Activated CD4-positive, alpha-beta T cell treated with anti-CD3 and anti-CD28 coated beads, Interleukin-2, amount 10 ng/mL, durations not matched to agents 7 days and 5 days (primary cell): ENCODE results near the gene GADL1. TPM values are rescaled to one million over a fixed set of nuclear protein-coding genes. Genes with fewer than 3 reads are reported as not detected.

Experiments
- CTCF ChIA-PET: fragments of 350-600 bp; sonication (Branson Sonifier 250); formaldehyde crosslinking; loops from one replicate; lab custom pipeline; 2021; ENCODE audit warnings: antibody characterized with exemption; lab: Charles Lee
- POLR2A ChIA-PET: fragments of 350-600 bp; sonication (Branson Sonifier 250); formaldehyde crosslinking; loops from one replicate; lab custom pipeline; 2021; ENCODE audit warnings: antibody characterized with exemption; lab: Charles Lee
- DNase-seq: peaks from one replicate; pipeline ENCODE4 v3.0.0-alpha.2; 2020
- H3K27ac Mint-ChIP-seq: one replicate; pipeline ENCODE4 v1.8.0; 2021; ENCODE audit warnings: mild to moderate bottlenecking, moderate library complexity, mixed read lengths
- H3K27me3 Mint-ChIP-seq: one replicate; pipeline ENCODE4 v1.8.0; 2021; ENCODE audit warnings: mixed read lengths
- H3K36me3 Mint-ChIP-seq: one replicate; pipeline ENCODE4 v1.8.0; 2021; ENCODE audit warnings: low read depth, mixed read lengths
- H3K4me1 Mint-ChIP-seq: one replicate; pipeline ENCODE4 v1.8.0; 2021; ENCODE audit warnings: mixed read lengths
- H3K4me3 Mint-ChIP-seq: one replicate; pipeline ENCODE4 v1.8.0; 2021; ENCODE audit warnings: mild to moderate bottlenecking, moderate library complexity, mixed read lengths
- H3K9me3 Mint-ChIP-seq: one replicate; pipeline ENCODE4 v1.8.0; 2021; ENCODE audit warnings: mixed read lengths
- total RNA-seq, 2 experiments: library from RNA; stranded (reverse); gene quantifications; one replicate each; pipeline ENCODE4 v1.2.3, GENCODE V29; 2021

GADL1 gene
- total RNA-seq, 2 experiments from 2014 or later, result not detected

- Mint-ChIP-seq H3K4me1 (peaks cover 61% of the 10 kb centered on the region), H3K4me3 (no peak overlapping the region), H3K36me3 (peaks cover 90% of the 10 kb centered on the region), H3K27me3 (no peaks in the 10 kb centered on the region), H3K9me3 (no peaks in the 10 kb centered on the region), H3K27ac (peak overlapping the region; percentile 10)
- no peak for DNase-seq
- CTCF ChIA-PET, result interaction anchor here (0.9 to 2.2 kb wide), 12 partner anchors 11 to 605 kb away, joined by 3 to 11 read pairs (median 6); partner anchors contain the start of gene TGFBR2
- POLR2A ChIA-PET, result interaction anchor here (0.7 kb wide), 1 partner anchor 345 kb away, joined by 4 read pairs; no protein-coding TSS in a partner anchor
Observed at GRCh38 chr3:30692498-30693130, 201.8 kb downstream of the GADL1 start.

- Mint-ChIP-seq H3K36me3 (peaks cover 90% of the 10 kb centered on the region), H3K9me3 (no peaks in the 10 kb centered on the region), H3K4me1 (peaks cover 68% of the 10 kb centered on the region), H3K27me3 (no peaks in the 10 kb centered on the region), H3K4me3 (no peak overlapping the region), H3K27ac (no peak overlapping the region)
- ChIA-PET CTCF (interaction anchor here (0.9 to 2.1 kb wide), 4 partner anchors 14 to 494 kb away, joined by 3 to 7 read pairs (median 4); partner anchors contain the start of gene TGFBR2), POLR2A (no interaction called here)
- no peak for DNase-seq
Observed at GRCh38 chr3:30691944-30692343, 202.5 kb downstream of the GADL1 start.

GRCh38 chr3:30691249-30691880 lies 203.1 kb downstream of the GADL1 start:
- Mint-ChIP-seq H3K4me3 (no peak overlapping the region), H3K27me3 (no peaks in the 10 kb centered on the region), H3K36me3 (peaks cover 89% of the 10 kb centered on the region), H3K4me1 (peaks cover 74% of the 10 kb centered on the region), H3K9me3 (no peaks in the 10 kb centered on the region), H3K27ac (peak overlapping the region; percentile 28)
- ChIA-PET POLR2A (no interaction called here), CTCF (interaction anchor here (0.9 to 1.4 kb wide), 3 partner anchors 13 to 494 kb away, joined by 3 to 4 read pairs (median 3); no protein-coding TSS in a partner anchor)
- no peak for DNase-seq

GRCh38 chr3:30690199-30690598 lies 204.3 kb downstream of the GADL1 start:
- Mint-ChIP-seq H3K27me3 (no peaks in the 10 kb centered on the region), H3K27ac (peak overlapping the region; percentile 69), H3K4me3 (no peak overlapping the region), H3K36me3 (peaks cover 87% of the 10 kb centered on the region), H3K4me1 (peaks cover 80% of the 10 kb centered on the region), H3K9me3 (no peaks in the 10 kb centered on the region)
- CTCF ChIA-PET, result interaction anchor here (0.5 kb wide), 1 partner anchor 826 kb away, joined by 3 read pairs; no protein-coding TSS in a partner anchor
- POLR2A ChIA-PET, result no interaction called here
- DNase-seq, result no peak

GRCh38 chr3:30688776-30689641 lies 205.5 kb downstream of the GADL1 start:
- Mint-ChIP-seq H3K9me3 (no peaks in the 10 kb centered on the region), H3K4me3 (no peak overlapping the region), H3K4me1 (peaks cover 85% of the 10 kb centered on the region), H3K27ac (peak overlapping the region; percentile 73), H3K27me3 (no peaks in the 10 kb centered on the region), H3K36me3 (peaks cover 88% of the 10 kb centered on the region)
- ChIA-PET POLR2A (no interaction called here), CTCF (interaction anchor here (0.7 to 1.7 kb wide), 3 partner anchors 10 to 490 kb away, joined by 3 to 4 read pairs (median 4); no protein-coding TSS in a partner anchor)
- DNase-seq, result peak; percentile 17

GRCh38 chr3:30687930-30688570 lies 206.4 kb downstream of the GADL1 start:
- H3K4me3 Mint-ChIP-seq, result no peak overlapping the region
- H3K27me3 Mint-ChIP-seq, result no peaks in the 10 kb centered on the region
- H3K27ac Mint-ChIP-seq, result peak overlapping the region; percentile 44
- ChIA-PET CTCF (interaction anchor here (0.5 to 1.7 kb wide), 5 partner anchors 9 to 489 kb away, joined by 3 to 4 read pairs (median 4); no protein-coding TSS in a partner anchor), POLR2A (no interaction called here)
- peaks cover 87% of the 10 kb centered on the region for H3K36me3 Mint-ChIP-seq
- no peaks in the 10 kb centered on the region for H3K9me3 Mint-ChIP-seq
- DNase-seq, result no peak
- H3K4me1 Mint-ChIP-seq, result peaks cover 87% of the 10 kb centered on the region

- Mint-ChIP-seq H3K9me3 (no peaks in the 10 kb centered on the region), H3K4me3 (no peak overlapping the region), H3K27me3 (no peaks in the 10 kb centered on the region), H3K4me1 (peaks cover 89% of the 10 kb centered on the region), H3K27ac (no peak overlapping the region), H3K36me3 (peaks cover 88% of the 10 kb centered on the region)
- CTCF ChIA-PET, result no interaction called here
- no peak for DNase-seq
- POLR2A ChIA-PET, result no interaction called here
Observed at GRCh38 chr3:30686799-30687198, 207.7 kb downstream of the GADL1 start.

GRCh38 chr3:30686176-30686575 lies 208.3 kb downstream of the GADL1 start:
- H3K4me1 Mint-ChIP-seq, result peaks cover 95% of the 10 kb centered on the region
- ChIA-PET POLR2A (no interaction called here), CTCF (no interaction called here)
- H3K27ac Mint-ChIP-seq, result no peak overlapping the region
- no peaks in the 10 kb centered on the region for H3K9me3 Mint-ChIP-seq
- no peak for DNase-seq
- peaks cover 89% of the 10 kb centered on the region for H3K36me3 Mint-ChIP-seq
- no peaks in the 10 kb centered on the region for H3K27me3 Mint-ChIP-seq
- no peak overlapping the region for H3K4me3 Mint-ChIP-seq

GRCh38 chr3:30685267-30685667 lies 209.2 kb downstream of the GADL1 start:
- peaks cover 88% of the 10 kb centered on the region for H3K36me3 Mint-ChIP-seq
- POLR2A ChIA-PET, result interaction anchor here (0.6 kb wide), 1 partner anchor 29 kb away, joined by 3 read pairs; no protein-coding TSS in a partner anchor
- H3K9me3 Mint-ChIP-seq, result no peaks in the 10 kb centered on the region
- no peak for DNase-seq
- H3K27me3 Mint-ChIP-seq, result no peaks in the 10 kb centered on the region
- peaks cover 96% of the 10 kb centered on the region for H3K4me1 Mint-ChIP-seq
- H3K27ac Mint-ChIP-seq, result peak overlapping the region; percentile 38
- no peak overlapping the region for H3K4me3 Mint-ChIP-seq
- CTCF ChIA-PET, result interaction anchor here (1.0 to 1.1 kb wide), 3 partner anchors 11 to 30 kb away, joined by 3 read pairs; no protein-coding TSS in a partner anchor

GRCh38 chr3:30684356-30684755 lies 210.1 kb downstream of the GADL1 start:
- Mint-ChIP-seq H3K27me3 (no peaks in the 10 kb centered on the region), H3K4me3 (no peak overlapping the region), H3K27ac (peak overlapping the region; percentile 39), H3K4me1 (peaks cover 94% of the 10 kb centered on the region), H3K36me3 (peaks cover 84% of the 10 kb centered on the region), H3K9me3 (no peaks in the 10 kb centered on the region)
- DNase-seq, result no peak
- ChIA-PET POLR2A (no interaction called here), CTCF (interaction anchor here (0.7 to 1.4 kb wide), 5 partner anchors 9 to 452 kb away, joined by 3 read pairs; no protein-coding TSS in a partner anchor)

GRCh38 chr3:30683769-30684168 lies 210.7 kb downstream of the GADL1 start:
- ChIA-PET POLR2A (no interaction called here), CTCF (interaction anchor here (1.0 to 1.4 kb wide), 2 partner anchors 10 to 38 kb away, joined by 3 read pairs; no protein-coding TSS in a partner anchor)
- Mint-ChIP-seq H3K4me3 (no peak overlapping the region), H3K27me3 (no peaks in the 10 kb centered on the region), H3K27ac (peak overlapping the region; percentile 39), H3K36me3 (peaks cover 84% of the 10 kb centered on the region), H3K9me3 (no peaks in the 10 kb centered on the region), H3K4me1 (peaks cover 94% of the 10 kb centered on the region)
- DNase-seq, result no peak
